ACC112 (cell line): ENCODE data around the gene DHRS12.

ENCODE experiments used
- H2AFZ ChIP-seq: fragments of 200-600 bp; sonication (generic); one replicate; pipeline ENCODE4 v1.6.0; 2017; ENCODE audit warnings: antibody characterized with exemption, low read length; ENCODE audit not compliant: unreplicated experiment
- H3K27ac ChIP-seq: fragments of 200-600 bp; sonication (generic); 2 replicates; pipeline ENCODE4 v1.5.1; 2014; ENCODE audit warnings: low read depth, mild to moderate bottlenecking, antibody characterized with exemption, low read length, moderate library complexity
- H3K27me3 ChIP-seq: fragments of 200-600 bp; sonication (generic); 2 replicates; pipeline ENCODE4 v1.6.1; 2014; ENCODE audit warnings: mild to moderate bottlenecking, antibody characterized with exemption, low read length, moderate library complexity, mixed read lengths; ENCODE audit not compliant: insufficient read depth
- H3K36me3 ChIP-seq: fragments of 200-600 bp; sonication (generic); 2 replicates; pipeline ENCODE4 v1.6.1; 2016; ENCODE audit warnings: mild to moderate bottlenecking, antibody characterized with exemption, low read length, moderate library complexity, mixed read lengths; ENCODE audit not compliant: insufficient read depth
- H3K4me1 ChIP-seq: fragments of 200-600 bp; sonication (generic); one replicate; pipeline ENCODE4 v1.6.1; 2016; ENCODE audit warnings: low read length, mixed read lengths; ENCODE audit not compliant: insufficient read depth, unreplicated experiment, control insufficient read depth
- H3K4me3 ChIP-seq: fragments of 200-600 bp; sonication (generic); 2 replicates; pipeline ENCODE4 v1.5.1; 2014; ENCODE audit warnings: mild to moderate bottlenecking, low read depth, low read length
- H3K79me2 ChIP-seq: fragments of 200-600 bp; sonication (generic); one replicate; pipeline ENCODE4 v1.6.0; 2016; ENCODE audit warnings: low read length; ENCODE audit not compliant: control insufficient read depth, unreplicated experiment, insufficient read depth

The DHRS12 gene

DNA sequence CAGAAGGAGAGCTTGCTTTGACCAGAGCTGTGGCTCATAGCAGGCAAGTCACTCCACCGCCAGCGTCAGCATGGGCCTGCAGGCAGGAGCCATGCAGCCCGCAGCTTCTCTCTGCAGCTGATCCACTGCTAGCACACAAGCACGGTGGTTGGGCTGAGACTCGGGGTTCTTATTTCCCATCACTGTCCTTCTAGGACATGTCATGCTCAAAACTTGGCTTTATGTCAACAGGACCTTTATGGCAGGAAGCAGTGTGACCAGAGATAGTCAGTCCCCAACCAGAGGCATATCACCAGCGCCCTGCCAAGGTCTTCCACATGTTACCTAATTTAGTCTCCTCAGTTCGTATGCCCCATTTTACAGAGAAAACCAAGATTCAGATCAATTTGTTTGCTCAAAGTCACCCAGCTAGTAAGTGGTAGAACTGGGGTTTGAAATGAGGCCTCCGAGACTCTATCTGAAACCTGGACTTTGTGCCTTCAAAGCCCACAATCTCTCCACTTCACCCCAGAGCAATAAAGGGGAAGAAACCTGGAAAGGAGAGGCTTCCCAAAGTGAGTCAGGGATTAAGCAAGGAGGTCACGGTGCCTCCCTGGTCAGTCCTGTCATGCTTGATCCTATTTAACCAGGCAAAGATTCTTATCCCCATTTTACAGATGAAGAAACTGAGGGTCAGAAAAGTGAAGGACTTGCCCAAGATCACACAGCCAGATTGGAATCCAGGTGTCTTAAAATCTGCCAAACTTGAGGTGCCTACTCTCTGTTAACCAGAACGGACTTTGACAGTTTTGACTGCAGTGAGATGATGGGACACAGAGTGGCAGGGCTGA is 36.0 kb upstream of the DHRS12 start:
- H3K4me1 ChIP-seq, result peaks cover 1% of the 10 kb centered on the region
- no peak overlapping the region for H3K4me3 ChIP-seq
- peaks cover 25% of the 10 kb centered on the region for H3K27me3 ChIP-seq
- no peaks in the 10 kb centered on the region for H3K36me3 ChIP-seq
- H3K79me2 ChIP-seq, result no peaks in the 10 kb centered on the region
- no peak overlapping the region for H2AFZ ChIP-seq
- no peak overlapping the region for H3K27ac ChIP-seq

DNA sequence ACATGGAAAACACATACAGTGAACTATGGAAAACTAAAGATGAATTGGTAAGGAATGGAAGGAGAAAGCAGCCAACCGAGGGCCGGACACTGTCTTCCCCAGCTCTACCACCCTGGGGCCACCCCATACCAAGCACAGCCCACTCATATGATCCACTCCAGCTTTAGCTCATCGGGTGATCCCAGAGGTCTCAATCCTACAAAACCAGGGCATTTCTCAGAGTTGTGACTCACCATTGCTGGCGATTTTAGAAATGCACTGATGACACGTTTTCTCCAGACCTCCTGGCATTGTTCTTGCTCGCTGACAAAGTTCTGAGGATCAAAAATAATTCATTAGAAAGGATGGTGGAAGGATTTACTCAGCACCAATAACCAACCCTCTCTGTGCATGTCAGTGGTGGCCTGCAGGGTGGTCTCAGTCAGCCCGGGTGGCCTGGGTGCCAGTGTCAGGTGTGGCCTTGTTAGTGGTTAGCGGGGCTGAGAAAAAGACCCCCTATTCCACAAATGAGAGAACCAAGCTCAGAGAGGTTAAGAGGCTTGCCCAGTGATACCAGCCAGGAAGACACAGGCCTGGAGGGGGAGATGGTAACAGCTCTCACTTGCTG is 34.4 kb upstream of the DHRS12 start:
- H2AFZ ChIP-seq, result no peak overlapping the region
- peaks cover 16% of the 10 kb centered on the region for H3K27me3 ChIP-seq
- no peaks in the 10 kb centered on the region for H3K36me3 ChIP-seq

DNA sequence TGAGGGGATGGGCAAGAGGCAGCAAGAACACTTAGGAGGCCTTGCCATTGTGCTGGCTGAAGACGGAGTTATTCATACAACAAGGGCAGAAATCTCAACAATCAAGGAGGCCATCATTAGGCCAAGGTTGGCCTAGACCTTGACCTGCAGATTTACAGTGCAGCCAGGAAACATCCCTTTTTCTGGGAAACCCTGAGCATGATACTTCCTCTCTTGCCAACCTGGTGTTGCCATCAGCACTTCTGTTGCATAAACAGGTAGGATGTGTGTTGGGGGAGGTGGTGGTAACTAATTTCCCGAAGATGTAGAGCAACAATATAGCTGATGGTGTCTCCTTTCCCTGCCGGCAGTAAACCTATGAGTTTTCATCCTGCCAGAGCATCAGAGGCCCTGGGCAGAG is 33.1 kb upstream of the DHRS12 start:
- Histone ChIP-seq H3K27me3 (peaks cover 10% of the 10 kb centered on the region; the same call in 1 of the 2 replicates), H3K27ac (no peak overlapping the region), H3K36me3 (no peaks in the 10 kb centered on the region), H3K4me3 (no peak overlapping the region), H3K4me1 (no peaks in the 10 kb centered on the region), H2AFZ (no peak overlapping the region), H3K79me2 (no peaks in the 10 kb centered on the region)

More for the DNA sequence above, 34.4 kb upstream of the DHRS12 start:
- H3K79me2 ChIP-seq, result no peaks in the 10 kb centered on the region
- no peak overlapping the region for H3K4me3 ChIP-seq
- no peaks in the 10 kb centered on the region for H3K4me1 ChIP-seq
- no peak overlapping the region for H3K27ac ChIP-seq

DNA sequence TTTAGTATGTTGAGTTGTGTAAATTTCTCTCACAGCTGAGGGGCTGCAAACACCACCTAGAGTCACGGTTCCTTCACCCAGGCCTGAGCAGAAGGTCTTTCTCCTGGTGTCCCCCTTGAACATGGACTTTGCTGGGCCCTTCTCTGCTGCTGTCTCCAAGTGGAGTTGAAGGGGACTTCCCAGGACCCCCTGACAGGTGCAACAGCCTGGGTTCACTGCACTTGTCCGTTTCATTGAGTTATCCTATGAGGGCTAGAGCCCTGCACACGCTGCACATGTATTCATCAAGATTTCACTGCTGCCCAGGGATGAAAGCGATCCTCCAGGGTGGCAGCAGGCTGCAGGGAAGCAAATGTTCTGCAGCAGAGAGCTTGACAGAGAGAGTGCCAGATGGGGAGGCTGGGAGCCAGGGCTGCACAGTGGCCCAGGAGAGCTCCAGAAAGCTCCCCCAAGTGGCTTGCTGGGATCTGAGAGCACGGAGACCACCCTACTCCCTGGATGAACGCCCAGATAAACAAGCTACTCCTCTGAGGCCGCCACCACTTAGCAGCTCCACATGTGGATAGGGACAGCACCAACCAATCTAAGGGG is 30.7 kb upstream of the DHRS12 start:
- H3K36me3 ChIP-seq, result no peaks in the 10 kb centered on the region
- peaks cover 13% of the 10 kb centered on the region for H3K27me3 ChIP-seq

DNA sequence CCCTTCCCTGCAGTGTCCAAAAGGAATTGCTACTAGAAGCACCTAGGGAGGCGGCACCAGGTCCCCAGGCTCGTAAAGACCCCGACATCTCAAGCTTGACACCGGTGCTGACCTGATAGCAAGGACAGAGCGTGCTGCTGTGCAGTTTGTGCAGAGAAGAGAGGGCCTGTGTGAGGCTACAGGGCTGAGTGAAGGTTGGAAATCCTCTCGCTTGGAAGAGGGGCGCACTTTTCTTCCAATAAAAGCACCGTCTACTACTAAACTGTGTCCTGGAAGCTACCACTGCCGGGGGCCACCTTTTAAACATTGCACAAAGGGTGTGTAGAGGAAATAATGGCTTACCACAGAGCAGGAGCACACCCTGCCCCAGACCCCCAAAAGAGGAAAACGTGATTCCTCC is 30.0 kb upstream of the DHRS12 start:
- no peak overlapping the region for H3K4me3 ChIP-seq
- H3K36me3 ChIP-seq, result no peaks in the 10 kb centered on the region
- no peak overlapping the region for H3K27ac ChIP-seq
- no peaks in the 10 kb centered on the region for H3K79me2 ChIP-seq
- H3K27me3 ChIP-seq, result peaks cover 18% of the 10 kb centered on the region
- no peaks in the 10 kb centered on the region for H3K4me1 ChIP-seq
- H2AFZ ChIP-seq, result no peak overlapping the region

More for the DNA sequence above, 30.7 kb upstream of the DHRS12 start:
- Histone ChIP-seq H3K27ac (no peak overlapping the region), H3K4me1 (no peaks in the 10 kb centered on the region), H2AFZ (no peak overlapping the region), H3K79me2 (no peaks in the 10 kb centered on the region), H3K4me3 (no peak overlapping the region)

DNA sequence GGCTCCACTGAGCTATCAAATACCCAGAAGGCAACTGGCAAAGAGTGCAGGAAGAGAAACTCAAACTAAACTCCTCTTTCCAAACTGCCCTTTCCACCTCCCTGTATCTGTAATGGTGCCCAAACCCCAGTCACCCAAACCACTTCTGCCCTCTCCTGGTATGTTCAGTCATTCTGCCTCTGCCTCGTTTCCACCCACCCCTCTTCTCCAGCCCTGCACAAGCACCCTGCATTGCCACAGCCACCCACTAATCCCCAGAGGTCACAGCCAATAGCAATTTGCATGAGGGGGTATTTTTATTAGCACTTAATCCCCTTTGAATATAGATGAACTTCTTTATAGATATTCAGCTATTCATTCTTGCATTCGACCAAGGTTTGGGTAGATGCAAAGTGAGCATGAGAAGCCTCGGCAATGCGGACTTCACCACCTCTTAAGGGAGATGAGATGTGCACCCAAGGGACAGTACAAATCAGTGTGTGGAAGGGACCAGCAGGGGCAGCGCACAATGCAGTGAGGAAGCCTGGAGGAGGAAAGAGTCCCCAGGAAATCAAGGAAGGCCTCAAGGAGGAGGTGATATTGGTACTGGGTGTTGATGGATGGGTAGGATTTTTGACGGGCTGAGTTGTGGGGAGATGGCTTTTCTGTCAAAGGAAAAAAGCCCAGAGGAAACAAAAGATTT is 28.6 kb upstream of the DHRS12 start:
- Histone ChIP-seq H3K4me1 (no peaks in the 10 kb centered on the region), H3K79me2 (no peaks in the 10 kb centered on the region), H3K27me3 (peaks cover 32% of the 10 kb centered on the region), H2AFZ (no peak overlapping the region), H3K27ac (no peak overlapping the region), H3K36me3 (no peaks in the 10 kb centered on the region), H3K4me3 (no peak overlapping the region)

DNA sequence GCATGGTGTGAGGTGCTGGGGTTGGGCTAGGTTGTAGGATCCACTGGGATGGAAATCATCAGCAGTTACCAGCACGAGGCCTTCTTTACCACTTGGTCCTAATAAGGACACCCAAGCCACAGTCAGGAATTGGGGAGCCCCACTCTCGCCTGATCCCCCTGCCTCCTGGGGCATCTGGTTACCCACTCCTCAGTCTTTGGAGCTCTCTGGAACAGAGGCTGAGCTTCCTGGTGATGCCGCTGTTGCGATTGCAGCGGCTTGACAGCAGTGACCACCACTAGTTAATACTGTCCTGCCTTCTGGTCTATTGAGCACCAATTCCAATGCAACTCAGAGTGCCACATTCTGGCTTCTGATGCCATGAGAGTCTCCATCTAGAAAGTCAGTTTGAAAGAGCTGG is 27.6 kb upstream of the DHRS12 start:
- no peak overlapping the region for H2AFZ ChIP-seq
- no peaks in the 10 kb centered on the region for H3K36me3 ChIP-seq
- no peaks in the 10 kb centered on the region for H3K79me2 ChIP-seq
- no peaks in the 10 kb centered on the region for H3K4me1 ChIP-seq
- H3K27ac ChIP-seq, result no peak overlapping the region
- peaks cover 42% of the 10 kb centered on the region for H3K27me3 ChIP-seq
- H3K4me3 ChIP-seq, result no peak overlapping the region

DNA sequence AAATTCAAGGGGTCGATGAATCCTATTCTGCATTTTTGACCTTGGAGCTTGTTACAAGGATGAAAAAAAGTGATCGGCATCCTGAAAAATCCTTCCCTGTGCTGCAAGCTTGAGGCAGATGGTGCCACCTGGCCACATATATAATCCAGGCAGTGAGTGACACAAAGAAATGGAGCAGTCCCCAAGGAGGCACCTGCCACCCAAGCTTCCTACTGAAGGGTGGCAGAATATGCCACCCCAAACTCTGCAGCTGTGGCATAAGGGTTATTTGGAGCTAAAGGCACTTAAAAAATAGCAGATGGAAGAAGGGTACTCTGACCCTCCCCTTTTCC is 25.6 kb upstream of the DHRS12 start:
- Histone ChIP-seq H3K79me2 (no peaks in the 10 kb centered on the region), H3K27me3 (peaks cover 42% of the 10 kb centered on the region), H2AFZ (no peak overlapping the region), H3K4me3 (no peak overlapping the region), H3K36me3 (no peaks in the 10 kb centered on the region), H3K4me1 (peaks cover 4% of the 10 kb centered on the region), H3K27ac (no peak overlapping the region)

DNA sequence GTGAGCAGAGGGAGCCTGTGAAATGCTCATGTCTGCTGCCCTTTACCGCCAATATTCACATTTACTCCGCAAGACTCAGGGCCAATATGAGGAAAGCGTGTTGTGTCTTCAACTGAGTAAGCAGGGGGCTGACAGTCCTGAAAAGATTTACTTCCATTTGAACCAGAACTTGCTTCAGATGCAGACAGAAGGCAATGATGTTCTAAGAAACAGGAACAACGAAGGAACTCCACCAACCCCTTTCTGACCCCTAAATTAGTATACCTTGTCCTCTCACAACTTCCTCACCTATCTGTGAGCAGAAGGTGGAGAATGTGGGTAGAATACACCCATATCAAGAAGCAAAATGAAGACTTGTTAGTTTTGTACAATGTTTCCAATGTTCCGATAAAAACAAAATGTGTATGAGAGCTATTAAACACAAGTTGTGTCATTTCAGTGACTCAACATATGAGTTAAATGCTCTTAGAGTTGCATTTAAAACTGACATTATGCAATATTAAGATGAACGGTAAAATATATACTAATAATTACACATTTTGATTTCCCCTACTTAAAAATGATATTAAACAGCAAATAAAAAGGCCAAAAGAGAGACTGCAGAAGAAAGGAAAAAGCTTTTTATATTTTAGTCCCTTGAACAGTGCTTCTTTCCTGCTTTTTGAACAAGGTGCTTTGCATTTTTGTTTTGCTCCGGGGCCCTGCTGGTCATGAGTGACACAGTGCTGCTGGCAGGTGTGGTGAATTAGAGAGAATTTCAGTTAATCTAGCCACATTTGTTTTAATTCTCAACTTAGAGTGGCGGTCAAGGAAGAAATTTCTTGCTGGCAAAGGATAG is 25.0 kb upstream of the DHRS12 start:
- H3K4me3 ChIP-seq, result no peak overlapping the region
- peaks cover 4% of the 10 kb centered on the region for H3K4me1 ChIP-seq
- H3K36me3 ChIP-seq, result no peaks in the 10 kb centered on the region
- no peak overlapping the region for H3K27ac ChIP-seq
- H2AFZ ChIP-seq, result no peak overlapping the region
- peaks cover 42% of the 10 kb centered on the region for H3K27me3 ChIP-seq
- no peaks in the 10 kb centered on the region for H3K79me2 ChIP-seq

DNA sequence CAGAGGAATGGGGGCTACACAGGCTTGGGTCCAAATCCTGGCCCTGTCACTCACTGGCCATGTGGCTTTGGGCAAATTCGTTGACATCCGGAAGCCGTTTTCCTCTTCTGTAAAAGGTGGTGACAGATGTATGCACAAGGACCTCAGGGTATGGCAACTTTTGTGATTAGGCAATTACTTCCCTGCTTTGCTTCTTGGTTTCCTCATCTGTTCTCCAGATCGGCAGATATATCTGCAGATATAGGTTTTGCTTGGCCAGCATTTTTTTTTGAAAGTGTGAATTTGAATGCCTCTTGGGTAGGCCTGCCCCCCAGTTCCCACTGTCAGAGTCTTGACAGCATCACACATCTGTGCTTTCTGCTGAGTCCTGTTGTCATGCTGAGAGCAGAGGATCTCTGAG is 23.3 kb upstream of the DHRS12 start:
- H3K27me3 ChIP-seq, result peaks cover 42% of the 10 kb centered on the region
- no peaks in the 10 kb centered on the region for H3K79me2 ChIP-seq
- no peak overlapping the region for H3K27ac ChIP-seq
- H3K4me1 ChIP-seq, result peaks cover 4% of the 10 kb centered on the region
- no peak overlapping the region for H2AFZ ChIP-seq
- no peaks in the 10 kb centered on the region for H3K36me3 ChIP-seq
- no peak overlapping the region for H3K4me3 ChIP-seq
